Stimulated activated CD8-positive, alpha-beta memory T cell treated with anti-CD3 and anti-CD28 coated beads, Interleukin-7, amount 100 ng/mL, for 24 hours (primary cell): ENCODE measurements around the gene CALCOCO1.
"Not testable (repeated sequence)": the region's sequence is repeated elsewhere in the genome, so short reads cannot be mapped to it uniquely, and the experiment has no call there.

ENCODE experiments used
- DNase-seq: peaks from one replicate; pipeline ENCODE4 v3.0.0-alpha.2; 2020; ENCODE audit warnings: low read depth

CALCOCO1 gene

GRCh38 chr12:53698948-53699677, 28.1 kb downstream of the CALCOCO1 start:
- DNase-seq, result no peak

GRCh38 chr12:53696655-53697331, 30.5 kb downstream of the CALCOCO1 start:
- DNase-seq, result no peak

GRCh38 chr12:53696285-53696654, 31.0 kb downstream of the CALCOCO1 start:
- DNase-seq, result no peak

- no peak for DNase-seq
Observed at GRCh38 chr12:53695152-53696145, 31.8 kb downstream of the CALCOCO1 start.

- no peak for DNase-seq
Observed at GRCh38 chr12:53694756-53695151, 32.5 kb downstream of the CALCOCO1 start.

GRCh38 chr12:53688134-53688533, 39.1 kb downstream of the CALCOCO1 start:
- no peak for DNase-seq

GRCh38 chr12:53686436-53686835, 40.8 kb downstream of the CALCOCO1 start:
- no peak for DNase-seq

- no peak for DNase-seq
Observed at GRCh38 chr12:53684654-53685220, 42.5 kb downstream of the CALCOCO1 start.

- no peak for DNase-seq
Observed at GRCh38 chr12:53683983-53684382, 43.3 kb downstream of the CALCOCO1 start.

GRCh38 chr12:53683494-53683893, 43.8 kb downstream of the CALCOCO1 start:
- no peak for DNase-seq

- not testable (repeated sequence) for DNase-seq
Observed at GRCh38 chr12:53680061-53680460, 47.2 kb downstream of the CALCOCO1 start.

GRCh38 chr12:53677800-53678148, 49.5 kb downstream of the CALCOCO1 start:
- DNase-seq, result no peak

GRCh38 chr12:53677016-53677799, 50.0 kb downstream of the CALCOCO1 start:
- DNase-seq, result no peak

GRCh38 chr12:53676656-53677015, 50.6 kb downstream of the CALCOCO1 start:
- no peak for DNase-seq

GRCh38 chr12:53675701-53676607, 51.3 kb downstream of the CALCOCO1 start, which contains the start of gene ATP5MC2:
Gene ATP5MC2, minus strand, starts transcription at chr12:53676083. Its CDS starts 3,469 bp downstream, at chr12:53672614.
- peak; percentile 93 for DNase-seq

- DNase-seq, result no peak
Observed at GRCh38 chr12:53674977-53675700, 52.1 kb downstream of the CALCOCO1 start.

GRCh38 chr12:53670971-53671370, 56.3 kb downstream of the CALCOCO1 start:
- no peak for DNase-seq

GRCh38 chr12:53670308-53670707, 56.9 kb downstream of the CALCOCO1 start:
- DNase-seq, result no peak

GRCh38 chr12:53667080-53667479, 60.2 kb downstream of the CALCOCO1 start:
- DNase-seq, result no peak

- DNase-seq, result no peak
Observed at GRCh38 chr12:53664936-53665335, 62.3 kb downstream of the CALCOCO1 start.
